ENCODE results near the gene EBLN1. TPM values are rescaled to one million over a fixed set of nuclear protein-coding genes. Genes with fewer than 3 reads are reported as not detected.

Gene EBLN1
- total RNA-seq, 2 donors from 2014 or later = not detected

DNA sequence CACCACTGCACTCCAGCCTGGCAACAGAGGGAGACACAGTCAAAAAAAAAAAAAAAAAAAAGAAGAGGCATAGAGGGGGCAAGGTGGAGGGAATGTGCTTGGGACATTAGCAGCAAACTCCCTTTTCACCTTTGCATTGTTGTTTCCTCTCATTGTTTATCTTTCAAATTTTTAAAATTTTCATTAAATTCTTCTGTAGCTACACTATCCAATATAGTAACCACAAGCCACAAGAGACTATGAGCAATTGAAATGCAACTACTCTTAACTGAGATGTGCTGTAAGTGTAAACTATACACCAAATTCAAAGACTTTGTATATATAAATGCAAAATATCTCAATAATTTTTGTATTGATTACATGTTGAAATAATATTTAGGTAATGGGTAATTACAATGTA lies 43.4 kb downstream of the EBLN1 start:
- Histone ChIP-seq H3K27ac (no peak overlapping the region), H3K27me3 (replicated peaks; ENCODE audit: insufficient read depth) (no peaks in the 10 kb centered on the region), H3K9me3 (peaks cover 8% of the 10 kb centered on the region), H3K4me1 (ENCODE audit: control insufficient read depth in 1 of 2, low read depth in 2 of 2) (no peaks in the 10 kb centered on the region), H3K4me3 (no peak overlapping the region), H3K36me3 (no peaks in the 10 kb centered on the region)
- DNase-seq (ENCODE audit: low spot score) (no peak), ATAC-seq (ENCODE audit: insufficient number of reproducible peaks, low FRiP score, low read depth) (no peak)
- TF ChIP-seq, protein P1, sequence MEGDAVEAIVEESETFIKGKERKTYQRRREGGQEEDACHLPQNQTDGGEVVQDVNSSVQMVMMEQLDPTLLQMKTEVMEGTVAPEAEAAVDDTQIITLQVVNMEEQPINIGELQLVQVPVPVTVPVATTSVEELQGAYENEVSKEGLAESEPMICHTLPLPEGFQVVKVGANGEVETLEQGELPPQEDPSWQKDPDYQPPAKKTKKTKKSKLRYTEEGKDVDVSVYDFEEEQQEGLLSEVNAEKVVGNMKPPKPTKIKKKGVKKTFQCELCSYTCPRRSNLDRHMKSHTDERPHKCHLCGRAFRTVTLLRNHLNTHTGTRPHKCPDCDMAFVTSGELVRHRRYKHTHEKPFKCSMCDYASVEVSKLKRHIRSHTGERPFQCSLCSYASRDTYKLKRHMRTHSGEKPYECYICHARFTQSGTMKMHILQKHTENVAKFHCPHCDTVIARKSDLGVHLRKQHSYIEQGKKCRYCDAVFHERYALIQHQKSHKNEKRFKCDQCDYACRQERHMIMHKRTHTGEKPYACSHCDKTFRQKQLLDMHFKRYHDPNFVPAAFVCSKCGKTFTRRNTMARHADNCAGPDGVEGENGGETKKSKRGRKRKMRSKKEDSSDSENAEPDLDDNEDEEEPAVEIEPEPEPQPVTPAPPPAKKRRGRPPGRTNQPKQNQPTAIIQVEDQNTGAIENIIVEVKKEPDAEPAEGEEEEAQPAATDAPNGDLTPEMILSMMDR (IDR thresholded peaks at IDR 0.05) = no peak

DNA sequence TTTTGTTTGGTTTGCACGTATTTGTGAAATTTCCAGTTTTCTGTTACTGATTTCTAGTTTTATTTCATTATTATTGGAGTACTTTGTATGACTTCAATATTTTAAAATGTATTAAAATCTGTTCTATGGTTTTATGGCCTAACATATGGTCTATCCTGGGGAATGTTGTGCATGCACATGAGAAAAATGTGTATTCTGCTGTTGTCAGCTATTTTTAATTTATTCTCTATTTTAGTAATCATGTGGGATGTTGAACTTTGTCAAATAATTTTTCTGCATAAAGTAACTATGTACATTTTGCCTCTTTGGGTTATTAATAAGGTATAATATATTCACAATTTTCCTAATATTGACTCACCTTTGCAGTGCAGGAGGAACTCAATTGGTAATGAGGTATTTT lies 46.7 kb downstream of the EBLN1 start:
- ATAC-seq (ENCODE audit: insufficient number of reproducible peaks, low FRiP score, low read depth) (no peak), DNase-seq (ENCODE audit: low spot score) (no peak)
- Histone ChIP-seq H3K27ac (no peak overlapping the region), H3K4me1 (ENCODE audit: control insufficient read depth in 1 of 2, low read depth in 2 of 2) (no peaks in the 10 kb centered on the region), H3K4me3 (no peak overlapping the region), H3K27me3 (replicated peaks; ENCODE audit: insufficient read depth) (no peaks in the 10 kb centered on the region), H3K36me3 (no peaks in the 10 kb centered on the region), H3K9me3 (peaks cover 8% of the 10 kb centered on the region)
- TF ChIP-seq, protein P1 (IDR thresholded peaks at IDR 0.05) = no peak

DNA sequence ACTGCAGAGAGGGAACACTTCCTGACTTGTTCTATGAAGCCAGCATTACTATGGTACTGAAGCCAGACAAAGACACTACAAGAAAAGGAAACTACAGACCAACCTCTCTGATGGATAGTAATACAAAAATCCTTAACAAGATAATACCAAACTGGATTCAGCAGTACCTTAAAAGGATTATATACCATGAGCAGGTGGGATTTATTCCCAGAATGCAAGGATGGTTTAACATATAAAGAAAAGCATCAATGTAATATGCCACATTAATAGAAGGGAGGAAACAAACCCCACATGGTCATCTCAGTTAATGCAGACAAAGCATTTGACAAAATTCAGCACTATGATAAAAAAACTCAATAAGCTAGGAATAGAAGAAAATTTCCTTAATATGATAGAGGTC lies 47.2 kb downstream of the EBLN1 start:
- Histone ChIP-seq H3K9me3 (peaks cover 8% of the 10 kb centered on the region), H3K27me3 (replicated peaks; ENCODE audit: insufficient read depth) (no peaks in the 10 kb centered on the region), H3K4me3 (no peak overlapping the region), H3K4me1 (ENCODE audit: control insufficient read depth in 1 of 2, low read depth in 2 of 2) (no peaks in the 10 kb centered on the region), H3K27ac (no peak overlapping the region), H3K36me3 (no peaks in the 10 kb centered on the region)
- ATAC-seq (ENCODE audit: insufficient number of reproducible peaks, low FRiP score, low read depth) (no peak), DNase-seq (ENCODE audit: low spot score) (no peak)
- TF ChIP-seq, protein P1 (IDR thresholded peaks at IDR 0.05) = no peak

DNA sequence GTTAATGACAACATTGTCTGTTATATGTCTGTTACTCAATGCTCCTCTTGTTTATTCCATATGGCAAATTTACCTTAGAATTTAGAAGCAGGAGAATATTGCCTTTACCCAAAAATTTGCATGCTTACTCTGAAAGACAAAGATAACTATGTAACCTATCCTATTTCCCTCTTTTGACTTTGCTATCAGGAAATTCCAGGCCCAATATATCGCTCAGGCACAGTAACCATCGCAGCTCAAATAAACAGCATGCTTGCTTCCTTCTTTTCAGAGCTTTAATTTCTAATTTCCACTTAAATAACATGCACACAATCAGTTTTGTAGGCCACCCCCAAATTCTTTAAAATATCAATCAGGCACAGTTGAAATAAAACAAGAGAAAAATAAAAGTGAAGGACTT lies 57.8 kb downstream of the EBLN1 start:
- ATAC-seq (ENCODE audit: insufficient number of reproducible peaks, low FRiP score, low read depth) (no peak), DNase-seq (ENCODE audit: low spot score) (no peak)
- Histone ChIP-seq H3K4me3 (no peak overlapping the region), H3K4me1 (ENCODE audit: control insufficient read depth in 1 of 2, low read depth in 2 of 2) (no peaks in the 10 kb centered on the region), H3K9me3 (no peaks in the 10 kb centered on the region), H3K27ac (no peak overlapping the region), H3K27me3 (replicated peaks; ENCODE audit: insufficient read depth) (no peaks in the 10 kb centered on the region), H3K36me3 (no peaks in the 10 kb centered on the region)
- TF ChIP-seq, protein P1 (IDR thresholded peaks at IDR 0.05) = no peak

DNA sequence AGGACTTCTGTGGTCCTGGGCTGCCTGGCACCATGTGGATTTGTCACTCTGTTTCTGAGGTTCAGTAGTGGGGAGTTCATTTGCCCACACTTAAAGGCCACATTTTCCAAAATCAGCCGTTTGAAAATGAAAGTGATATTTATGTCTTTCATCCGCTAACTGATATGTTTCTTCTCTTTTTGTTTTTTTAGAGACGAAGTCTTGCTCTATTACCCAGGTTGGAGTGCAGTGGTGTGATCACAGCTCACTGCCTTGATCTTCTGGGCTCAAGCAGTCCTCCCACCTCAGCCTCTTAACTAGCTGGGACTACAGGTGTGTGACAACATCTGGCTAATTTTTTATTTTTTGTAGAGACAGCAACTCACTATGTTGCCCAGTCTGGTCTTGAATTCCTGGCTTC lies 58.6 kb downstream of the EBLN1 start:
- Histone ChIP-seq H3K9me3 (no peaks in the 10 kb centered on the region), H3K4me3 (no peak overlapping the region), H3K27me3 (replicated peaks; ENCODE audit: insufficient read depth) (no peaks in the 10 kb centered on the region), H3K4me1 (ENCODE audit: control insufficient read depth in 1 of 2, low read depth in 2 of 2) (no peaks in the 10 kb centered on the region), H3K27ac (no peak overlapping the region), H3K36me3 (no peaks in the 10 kb centered on the region)
- ATAC-seq (ENCODE audit: insufficient number of reproducible peaks, low FRiP score, low read depth) (no peak), DNase-seq (ENCODE audit: low spot score) (no peak)
- TF ChIP-seq, protein P1 (IDR thresholded peaks at IDR 0.05) = no peak

Other genes with a start within 250 kb of the EBLN1 start
- gene DNAJC1, start 214.3 kb downstream of the EBLN1 start, total RNA-seq = 100 to 1,000 TPM in 1 of 2 donors, 10 to 100 TPM in 1; 63.1 to 156 TPM
- 10 to 100 TPM; 12.6 to 90.4 TPM for gene COMMD3, start 98.4 kb upstream of the EBLN1 start, total RNA-seq
- 10 to 100 TPM; 55.9 to 79.4 TPM for gene BMI1, start 103.1 kb upstream of the EBLN1 start, total RNA-seq
- not detected for gene SPAG6, start 127.5 kb upstream of the EBLN1 start, total RNA-seq

All from thoracic aorta (tissue), 2 donors.